ENCODE data around the gene SMOC1.

Gene SMOC1

GRCh38 chr14:69982220-69982839 is 103.1 kb downstream of the SMOC1 start:
- no peak for DNase-seq (ENCODE audit: low read depth)

GRCh38 chr14:69982886-69983285 is 103.7 kb downstream of the SMOC1 start:
- no peak for DNase-seq (ENCODE audit: low read depth)

DNA sequence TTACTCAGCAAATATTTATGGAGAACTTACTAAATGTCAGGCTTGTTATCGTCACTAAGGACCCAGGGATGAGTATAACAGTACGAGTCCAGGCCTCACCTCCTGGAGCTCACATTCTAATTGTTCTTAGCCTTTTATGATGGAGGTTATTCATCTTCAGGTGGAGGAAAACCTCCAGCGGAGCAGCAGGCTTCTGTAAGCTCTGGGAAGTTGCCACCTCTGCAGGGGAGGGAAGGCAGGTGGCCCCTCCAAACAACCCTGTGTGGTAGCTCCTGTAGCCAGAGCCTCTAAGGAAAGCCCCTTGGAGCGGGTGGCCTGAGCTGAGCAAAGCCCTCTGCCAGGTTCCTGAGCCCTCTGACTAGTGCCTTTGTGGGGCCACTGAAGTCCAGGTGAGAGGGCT is 104.1 kb downstream of the SMOC1 start:
- no peak for DNase-seq (ENCODE audit: low read depth)

- DNase-seq (ENCODE audit: low read depth): no peak
These were observed 106.2 kb downstream of the SMOC1 start for GRCh38 chr14:69985463-69985862.

DNA sequence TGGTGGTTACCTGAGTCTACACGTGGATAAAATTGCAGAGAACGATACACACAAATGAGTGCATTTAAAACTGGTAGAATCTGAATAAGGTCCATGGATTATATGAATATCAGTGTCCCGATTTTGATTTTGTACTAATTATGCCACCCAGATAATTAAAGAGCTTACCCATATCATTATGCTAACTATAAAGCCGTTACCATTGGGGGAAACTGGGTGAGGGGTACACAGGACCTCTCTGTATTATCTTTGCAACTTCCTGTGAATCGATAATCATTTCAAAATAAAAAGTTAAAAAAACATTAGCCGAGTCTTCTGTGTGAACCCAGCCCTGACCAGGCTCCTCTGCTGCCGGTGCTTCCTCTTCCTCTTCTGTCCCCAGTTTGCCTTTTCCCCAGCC is 107.1 kb downstream of the SMOC1 start:
- DNase-seq (ENCODE audit: low read depth): no peak

DNA sequence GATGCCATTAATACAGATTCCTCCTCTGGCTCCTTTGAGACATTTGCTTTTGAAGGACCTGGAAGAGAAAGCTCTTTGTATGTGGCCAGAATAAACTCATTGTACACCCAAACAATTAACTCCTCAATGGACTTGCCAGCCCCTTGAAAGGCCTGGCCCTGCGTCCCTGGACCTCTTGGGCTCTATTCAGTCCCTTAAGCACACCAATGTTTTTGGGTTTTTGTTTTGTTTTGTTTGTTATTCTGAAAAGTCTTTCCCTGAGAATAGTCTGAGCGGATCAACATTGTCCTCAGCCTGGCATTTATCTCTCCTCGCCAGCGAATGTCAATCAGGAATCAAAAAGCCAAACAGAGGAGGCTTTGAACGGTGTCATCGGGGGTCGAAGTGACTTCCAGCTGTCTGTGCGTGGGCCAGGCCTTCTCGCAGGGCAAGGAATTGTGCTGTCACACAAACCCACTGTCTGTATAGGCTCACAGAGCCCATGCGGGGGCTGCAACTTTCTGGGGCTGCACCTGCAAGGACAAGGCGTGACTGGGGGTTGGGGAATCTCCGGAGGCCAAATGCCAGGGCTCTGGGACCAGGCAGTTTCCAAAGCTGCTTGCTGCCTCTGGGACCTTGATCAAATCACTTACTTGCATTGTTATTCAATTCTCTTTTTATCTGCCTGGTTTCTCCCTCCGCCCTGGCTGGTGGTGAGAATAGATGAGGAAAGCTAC is 108.3 kb downstream of the SMOC1 start:
- no peak for DNase-seq (ENCODE audit: low read depth)

GRCh38 chr14:69988979-69989378 is 109.8 kb downstream of the SMOC1 start:
- no peak for DNase-seq (ENCODE audit: low read depth)

DNA sequence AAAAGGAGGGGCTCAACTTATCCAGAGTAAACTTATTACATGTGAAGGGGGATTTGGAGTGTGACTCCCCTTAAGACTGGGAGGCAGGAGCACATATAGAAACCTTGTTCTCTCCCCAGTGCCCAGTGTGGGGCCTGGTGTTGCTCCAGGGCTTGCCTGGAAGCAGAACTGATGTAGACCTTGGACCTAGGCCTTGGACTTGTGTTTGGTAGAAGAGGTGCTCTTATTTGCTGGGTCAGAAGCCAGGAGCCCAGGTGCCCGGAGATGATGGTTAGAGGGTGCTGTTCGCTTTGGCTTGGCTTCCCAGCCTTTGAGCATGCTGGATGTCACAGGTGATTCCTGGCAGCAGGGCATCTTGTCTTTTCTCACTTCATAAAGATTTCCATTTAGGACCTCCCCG is 110.4 kb downstream of the SMOC1 start:
- no peak for DNase-seq (ENCODE audit: low read depth)

DNA sequence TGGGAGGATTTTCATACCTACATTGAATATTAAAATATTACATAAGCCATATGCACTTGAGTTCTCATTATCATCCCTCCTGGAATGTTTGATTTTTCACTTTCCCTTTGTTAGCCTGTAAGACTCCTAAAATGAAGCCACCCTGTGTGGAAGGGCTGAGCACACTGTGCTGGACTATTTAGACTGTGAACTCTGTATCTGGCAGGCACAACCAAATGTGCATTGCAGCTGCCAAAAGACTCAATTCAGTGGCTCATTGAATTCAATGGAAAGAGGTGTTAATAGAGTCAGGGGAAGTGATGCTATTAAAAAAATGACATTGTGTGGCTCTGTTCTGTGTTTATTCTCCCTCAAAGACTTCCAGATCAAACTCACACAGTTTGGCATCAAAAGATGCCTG is 111.1 kb downstream of the SMOC1 start:
- no peak for DNase-seq (ENCODE audit: low read depth)

DNA sequence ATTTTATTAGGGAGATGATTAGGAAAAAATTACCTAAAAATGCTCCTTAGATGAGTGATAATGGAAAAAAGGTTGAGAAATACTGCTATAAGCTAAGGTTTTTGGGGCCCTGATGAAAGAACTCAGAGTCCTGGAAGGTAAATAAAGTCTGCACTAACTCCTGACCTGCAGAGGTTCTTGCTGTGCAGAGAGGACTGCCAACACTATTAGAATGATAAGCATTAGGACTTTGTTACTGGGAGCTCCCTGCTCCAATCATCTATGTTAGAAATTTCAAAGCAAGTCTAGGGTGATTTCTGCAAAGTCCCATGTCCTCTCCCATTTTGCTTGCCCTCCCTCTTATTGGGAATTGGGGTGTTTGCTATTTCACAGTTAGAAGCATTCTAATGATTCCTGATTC is 112.2 kb downstream of the SMOC1 start:
- DNase-seq (ENCODE audit: low read depth): no peak

- no peak for DNase-seq (ENCODE audit: low read depth)
These were observed 113.3 kb downstream of the SMOC1 start for GRCh38 chr14:69992564-69992963.

GRCh38 chr14:69993326-69993725 is 114.1 kb downstream of the SMOC1 start:
- DNase-seq (ENCODE audit: low read depth): no peak

DNA sequence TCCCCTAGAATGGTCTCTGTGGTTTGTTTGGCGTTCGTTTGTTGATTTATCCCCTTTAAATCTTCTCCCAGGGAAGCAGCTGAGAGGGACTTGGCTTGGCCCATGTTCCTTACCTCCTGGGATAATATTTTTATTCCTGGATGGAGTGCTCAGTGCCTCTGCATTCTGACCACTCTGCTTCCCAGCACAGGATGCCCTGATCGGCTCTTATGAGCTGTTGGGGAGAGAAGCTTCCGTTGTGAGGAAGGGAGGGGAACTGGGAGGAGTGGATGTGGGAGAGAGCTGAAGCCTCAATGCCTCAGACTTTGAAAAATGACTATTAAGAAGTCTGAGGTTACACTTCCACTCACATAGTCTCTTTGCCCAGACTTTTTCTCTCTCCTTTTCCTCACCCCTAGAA is 114.8 kb downstream of the SMOC1 start:
- DNase-seq (ENCODE audit: low read depth): no peak

- DNase-seq (ENCODE audit: low read depth): no peak
These were observed 117.0 kb downstream of the SMOC1 start for GRCh38 chr14:69996216-69996615.

DNA sequence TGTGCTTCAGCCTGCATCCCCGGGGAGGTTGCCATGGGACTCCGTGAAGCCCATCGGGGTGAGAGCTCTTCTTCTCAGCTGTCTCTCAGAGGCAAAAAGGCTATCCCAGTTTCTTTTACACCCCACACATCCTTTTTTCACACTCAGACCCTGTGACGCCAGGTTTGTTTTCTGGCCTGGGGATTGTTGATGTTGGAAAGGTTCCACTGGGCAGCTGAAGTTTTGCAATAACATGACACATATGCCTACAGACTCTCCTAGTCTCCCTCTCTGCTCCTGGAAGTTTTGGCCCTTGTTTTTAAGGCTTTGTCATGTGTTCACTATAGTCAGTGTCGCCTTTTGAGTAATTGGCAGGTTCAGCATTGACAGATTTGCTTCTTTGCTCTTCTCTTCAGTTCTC is 118.6 kb downstream of the SMOC1 start:
- no peak for DNase-seq (ENCODE audit: low read depth)

DNA sequence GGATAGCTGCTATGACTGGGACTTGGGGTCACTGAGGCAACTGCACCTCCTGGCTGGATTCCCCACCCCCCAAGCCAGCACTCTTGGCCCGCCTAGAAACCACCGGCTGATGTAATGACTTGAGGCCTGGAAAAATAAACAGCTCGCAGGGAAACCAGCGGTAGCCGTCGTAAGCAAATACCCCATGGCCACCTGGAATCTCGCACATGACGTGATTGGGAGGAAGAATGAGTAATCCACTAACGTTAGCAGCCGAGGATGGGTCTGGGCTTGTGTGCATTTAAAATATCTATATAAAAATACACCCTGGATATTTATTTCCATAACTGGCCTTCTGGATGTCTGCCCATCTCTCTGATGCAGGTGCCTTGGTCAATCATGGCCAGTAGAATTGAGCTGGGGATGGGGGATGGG is 120.1 kb downstream of the SMOC1 start:
- DNase-seq (ENCODE audit: low read depth): no peak

DNA sequence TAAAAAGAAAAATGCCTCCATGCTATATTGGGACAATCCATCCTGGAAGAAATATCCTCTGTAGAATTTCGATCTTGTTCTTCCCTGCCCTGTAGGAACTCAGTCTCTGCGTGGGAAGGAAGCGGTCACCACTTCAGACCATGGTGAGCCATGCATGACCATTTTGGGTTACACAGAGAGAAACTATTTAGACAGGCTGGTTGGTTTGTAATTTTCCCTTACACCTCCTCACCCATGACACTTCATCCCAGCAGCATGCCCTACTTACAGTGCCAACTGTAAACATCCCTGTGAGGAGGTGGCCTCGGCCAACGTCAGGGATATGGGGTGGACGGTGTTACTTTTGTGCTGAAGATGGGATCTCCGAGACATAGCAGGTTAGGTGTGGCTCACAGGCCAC is 121.4 kb downstream of the SMOC1 start:
- DNase-seq (ENCODE audit: low read depth): no peak

DNA sequence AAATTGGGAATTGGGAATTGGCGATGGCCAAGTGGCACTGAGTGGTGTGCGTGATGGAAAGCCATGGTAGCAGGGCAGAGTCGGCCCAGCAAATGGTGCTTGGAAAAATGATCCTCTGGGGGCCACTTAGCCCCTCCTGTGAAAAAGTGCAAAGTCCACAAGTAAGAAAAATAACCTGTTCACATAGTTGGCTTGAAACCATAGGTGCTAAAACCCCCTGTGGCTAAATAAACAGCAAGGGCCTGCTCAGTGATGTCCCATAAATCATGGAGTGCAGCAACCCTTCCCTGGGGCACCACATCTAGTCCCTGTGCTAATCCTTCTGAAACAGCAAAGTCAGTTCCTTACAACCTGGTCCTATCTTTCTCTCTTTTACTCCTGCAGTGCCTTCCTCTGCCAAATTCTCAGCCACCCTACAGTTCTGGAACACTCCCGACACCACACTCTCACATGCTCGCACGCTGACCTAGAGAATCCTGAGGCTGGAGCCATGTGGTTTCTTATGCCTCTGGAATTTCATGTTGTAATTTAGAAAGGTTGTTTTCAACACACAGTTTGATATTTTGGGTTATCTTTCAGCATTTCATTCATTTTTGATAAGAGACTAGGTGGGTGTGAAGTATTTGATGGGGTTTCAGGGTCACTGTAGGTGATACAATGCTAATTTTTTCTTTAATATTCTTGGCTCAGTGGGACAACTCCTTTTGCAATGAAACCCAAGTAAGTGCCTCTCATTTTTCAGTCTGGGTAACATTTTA is 123.6 kb downstream of the SMOC1 start:
- DNase-seq (ENCODE audit: low read depth): no peak

GRCh38 chr14:70004791-70005190 is 125.6 kb downstream of the SMOC1 start:
- DNase-seq (ENCODE audit: low read depth): no peak

DNA sequence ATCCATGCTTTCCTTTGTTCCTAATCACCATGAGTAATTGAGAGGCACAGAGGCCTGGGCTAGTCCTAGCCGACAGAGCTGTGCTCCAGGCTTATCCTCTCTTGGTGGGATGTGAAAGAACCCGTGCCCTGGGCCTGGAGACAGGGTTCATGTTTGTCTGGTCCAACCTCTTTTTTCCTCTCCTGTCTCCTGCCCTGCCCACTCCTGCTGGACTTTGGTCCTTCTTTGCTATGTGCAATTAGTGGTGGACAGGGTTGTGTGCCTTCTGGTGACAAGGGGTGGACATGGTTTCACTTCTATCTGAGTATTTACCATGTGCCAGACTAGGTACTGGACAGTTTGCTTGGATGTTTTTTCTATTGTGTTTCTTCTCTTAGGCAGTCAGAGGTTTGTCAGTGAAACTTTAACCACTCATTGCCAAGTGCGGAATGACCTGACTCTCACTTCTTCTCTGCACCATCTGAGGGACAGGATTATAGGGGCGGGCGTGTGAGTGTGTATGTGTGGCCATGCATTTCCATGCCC is 126.1 kb downstream of the SMOC1 start:
- DNase-seq (ENCODE audit: low read depth): no peak

- no peak for DNase-seq (ENCODE audit: low read depth)
These were observed 127.5 kb downstream of the SMOC1 start for GRCh38 chr14:70006699-70007098.

DNA sequence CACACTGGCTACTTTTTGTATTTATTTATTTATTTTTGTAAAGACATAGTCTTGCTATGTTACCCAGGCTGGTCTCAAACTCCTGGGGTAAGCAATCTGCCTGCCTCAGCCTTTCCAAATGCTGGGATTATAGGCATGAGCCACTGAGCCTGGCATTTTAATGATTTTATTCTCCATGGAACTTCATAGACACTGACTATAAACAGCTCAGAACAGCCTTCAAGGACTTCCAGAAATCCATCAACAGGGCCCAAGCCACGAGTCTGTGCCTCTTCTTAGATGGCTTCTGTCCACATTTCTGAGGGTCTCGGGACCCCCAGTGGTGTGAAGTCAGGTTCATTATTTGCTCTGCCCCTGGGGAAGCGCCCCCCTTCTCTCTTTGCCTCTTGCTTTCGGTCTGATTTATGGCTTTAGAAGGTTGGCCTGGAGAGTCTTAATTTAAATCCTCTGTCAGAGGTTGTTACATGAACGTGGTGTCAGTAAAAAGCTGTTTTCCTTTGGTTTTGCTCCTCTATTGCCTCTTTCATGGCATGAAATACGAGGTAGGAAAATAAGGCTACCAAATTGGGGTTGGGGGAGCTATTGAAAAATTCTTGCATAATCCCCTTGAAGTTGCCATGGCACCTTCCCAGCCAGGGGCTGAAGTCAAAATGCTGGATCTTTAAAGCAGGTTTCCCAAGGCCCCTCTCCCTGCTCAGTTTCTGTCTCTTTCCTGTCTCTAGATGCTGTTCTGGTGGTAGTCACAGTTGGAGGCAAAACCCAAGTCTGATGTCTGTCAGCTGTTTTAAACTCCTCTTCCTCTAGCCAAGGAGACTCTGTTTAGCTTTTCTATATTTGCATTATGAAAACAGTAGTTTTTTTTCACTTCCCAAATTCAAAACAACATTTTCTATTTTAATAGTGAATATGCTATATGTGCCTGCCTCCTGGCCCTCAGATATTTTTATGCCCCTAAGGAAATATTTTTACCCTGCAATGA is 129.4 kb downstream of the SMOC1 start:
- no peak for DNase-seq (ENCODE audit: low read depth)
